ENCODE results near the gene SBF2. TPM values are rescaled to one million over a fixed set of nuclear protein-coding genes. Genes with fewer than 3 reads are reported as not detected.
"Not testable (repeated sequence)": the region's sequence is repeated elsewhere in the genome, so short reads cannot be mapped to it uniquely, and the experiment has no call there.

The SBF2 gene
- total RNA-seq, 2 donors from 2014 or later, result 13.4 to 28.8 TPM

GRCh38 chr11:10044618-10045017, 249.4 kb downstream of the SBF2 start:
- Mint-ChIP-seq H3K36me3 (ENCODE audit: insufficient read depth in 2 of 2) (peaks cover 3 to 10% of the 10 kb centered on the region in 2 donors), H3K27ac (no peak overlapping the region)
- DNase-seq, result peak; percentile 3 to 8

GRCh38 chr11:10042699-10043098, 251.3 kb downstream of the SBF2 start:
- Mint-ChIP-seq H3K4me3 (peak overlapping the region in 1 of 2 donors; percentile 53), H3K4me1 (ENCODE audit: low read depth) (no peaks in the 10 kb centered on the region), H3K27ac (no peak overlapping the region), H3K9me3 (peaks cover 3 to 6% of the 10 kb centered on the region in 2 donors), H3K27me3 (ENCODE audit: low read depth) (no peaks in the 10 kb centered on the region), H3K36me3 (ENCODE audit: insufficient read depth in 2 of 2) (peaks cover 3 to 10% of the 10 kb centered on the region in 2 donors)
- no peak for DNase-seq
- no peak for ATAC-seq (replicated peaks in 1 of 2)

More at GRCh38 chr11:10044618-10045017, 249.4 kb downstream of the SBF2 start:
- Mint-ChIP-seq H3K27me3 (ENCODE audit: low read depth) (no peaks in the 10 kb centered on the region), H3K9me3 (peaks cover 3 to 8% of the 10 kb centered on the region in 2 donors), H3K4me1 (ENCODE audit: low read depth) (no peaks in the 10 kb centered on the region), H3K4me3 (no peak overlapping the region)
- ATAC-seq (replicated peaks in 1 of 2), result peak; percentile 29 to 57

- Mint-ChIP-seq H3K27ac (no peak overlapping the region), H3K9me3 (peaks cover 3 to 5% of the 10 kb centered on the region in 2 donors), H3K4me3 (no peak overlapping the region), H3K4me1 (ENCODE audit: low read depth) (no peaks in the 10 kb centered on the region), H3K36me3 (ENCODE audit: insufficient read depth in 2 of 2) (peaks cover 3 to 10% of the 10 kb centered on the region in 2 donors), H3K27me3 (ENCODE audit: low read depth) (no peaks in the 10 kb centered on the region)
- ATAC-seq (replicated peaks in 1 of 2) (no peak), DNase-seq (no peak)
Measured at GRCh38 chr11:10041748-10042446, 252.1 kb downstream of the SBF2 start.

- Mint-ChIP-seq H3K9me3 (peaks cover 3 to 4% of the 10 kb centered on the region in 2 donors), H3K27me3 (ENCODE audit: low read depth) (no peaks in the 10 kb centered on the region), H3K4me3 (no peak overlapping the region), H3K4me1 (ENCODE audit: low read depth) (no peaks in the 10 kb centered on the region), H3K36me3 (ENCODE audit: insufficient read depth in 2 of 2) (peaks cover 3 to 10% of the 10 kb centered on the region in 2 donors), H3K27ac (no peak overlapping the region)
- ATAC-seq (replicated peaks in 1 of 2) (no peak), DNase-seq (no peak)
Measured at GRCh38 chr11:10041332-10041731, 252.7 kb downstream of the SBF2 start.

- Mint-ChIP-seq H3K27ac (no peak overlapping the region), H3K9me3 (no peaks in the 10 kb centered on the region), H3K27me3 (ENCODE audit: low read depth) (no peaks in the 10 kb centered on the region), H3K4me3 (no peak overlapping the region), H3K36me3 (ENCODE audit: insufficient read depth in 2 of 2) (peaks cover 4 to 8% of the 10 kb centered on the region in 2 donors), H3K4me1 (ENCODE audit: low read depth) (no peaks in the 10 kb centered on the region)
- ATAC-seq (replicated peaks in 1 of 2) (no peak), DNase-seq (no peak)
Measured at GRCh38 chr11:10038521-10039302, 255.3 kb downstream of the SBF2 start.

- H3K36me3 Mint-ChIP-seq (ENCODE audit: insufficient read depth in 2 of 2); ATAC-seq (replicated peaks in 1 of 2); H3K27ac Mint-ChIP-seq; H3K9me3 Mint-ChIP-seq; H3K4me3 Mint-ChIP-seq; DNase-seq; H3K27me3 Mint-ChIP-seq (ENCODE audit: low read depth); H3K4me1 Mint-ChIP-seq (ENCODE audit: low read depth): not testable (repeated sequence)
Measured at GRCh38 chr11:10035932-10036331, 258.1 kb downstream of the SBF2 start.

GRCh38 chr11:10032935-10033334, 261.1 kb downstream of the SBF2 start:
- Mint-ChIP-seq H3K36me3 (ENCODE audit: insufficient read depth in 2 of 2) (peaks cover 1 to 4% of the 10 kb centered on the region in 2 donors), H3K27ac (no peak overlapping the region), H3K9me3 (no peaks in the 10 kb centered on the region), H3K4me3 (no peak overlapping the region), H3K27me3 (ENCODE audit: low read depth) (no peaks in the 10 kb centered on the region), H3K4me1 (ENCODE audit: low read depth) (no peaks in the 10 kb centered on the region)
- no peak for DNase-seq
- no peak for ATAC-seq (replicated peaks in 1 of 2)

- ATAC-seq (replicated peaks in 1 of 2), result no peak
- Mint-ChIP-seq H3K4me3 (no peak overlapping the region), H3K36me3 (ENCODE audit: insufficient read depth in 2 of 2) (peaks cover 0 to 2% of the 10 kb centered on the region in 2 donors), H3K4me1 (ENCODE audit: low read depth) (no peaks in the 10 kb centered on the region), H3K27me3 (ENCODE audit: low read depth) (no peaks in the 10 kb centered on the region), H3K9me3 (no peaks in the 10 kb centered on the region), H3K27ac (no peak overlapping the region)
- DNase-seq, result no peak
Measured at GRCh38 chr11:10030122-10030490, 263.9 kb downstream of the SBF2 start.

- Mint-ChIP-seq H3K4me3 (no peak overlapping the region), H3K27ac (no peak overlapping the region), H3K9me3 (no peaks in the 10 kb centered on the region), H3K4me1 (ENCODE audit: low read depth) (no peaks in the 10 kb centered on the region), H3K36me3 (ENCODE audit: insufficient read depth in 2 of 2) (peaks cover 0 to 2% of the 10 kb centered on the region in 2 donors), H3K27me3 (ENCODE audit: low read depth) (no peaks in the 10 kb centered on the region)
- DNase-seq, result no peak
- no peak for ATAC-seq (replicated peaks in 1 of 2)
Measured at GRCh38 chr11:10029386-10030121, 264.5 kb downstream of the SBF2 start.

GRCh38 chr11:10026514-10026913, 267.5 kb downstream of the SBF2 start:
- no peak for ATAC-seq (replicated peaks in 1 of 2)
- H3K4me3 Mint-ChIP-seq, result no peak overlapping the region
- no peak overlapping the region for H3K27ac Mint-ChIP-seq
- H3K27me3 Mint-ChIP-seq (ENCODE audit: low read depth), result no peaks in the 10 kb centered on the region
- no peak for DNase-seq
- peaks cover 0 to 2% of the 10 kb centered on the region in 2 donors for H3K36me3 Mint-ChIP-seq (ENCODE audit: insufficient read depth in 2 of 2)
- H3K9me3 Mint-ChIP-seq, result no peaks in the 10 kb centered on the region
- peaks cover 4% of the 10 kb centered on the region for H3K4me1 Mint-ChIP-seq (ENCODE audit: low read depth)

GRCh38 chr11:10023212-10023611, 270.8 kb downstream of the SBF2 start:
- no peak for DNase-seq
- Mint-ChIP-seq H3K27me3 (ENCODE audit: low read depth) (no peaks in the 10 kb centered on the region), H3K36me3 (ENCODE audit: insufficient read depth in 2 of 2) (peaks cover 0 to 2% of the 10 kb centered on the region in 2 donors), H3K9me3 (no peaks in the 10 kb centered on the region), H3K4me3 (no peak overlapping the region), H3K4me1 (ENCODE audit: low read depth) (peaks cover 15% of the 10 kb centered on the region), H3K27ac (no peak overlapping the region)
- no peak for ATAC-seq (replicated peaks in 1 of 2)

- Mint-ChIP-seq H3K9me3 (no peaks in the 10 kb centered on the region), H3K4me3 (no peak overlapping the region), H3K36me3 (ENCODE audit: insufficient read depth in 2 of 2) (peaks cover 0 to 2% of the 10 kb centered on the region in 2 donors), H3K27ac (no peak overlapping the region), H3K4me1 (ENCODE audit: low read depth) (peaks cover 15% of the 10 kb centered on the region), H3K27me3 (ENCODE audit: low read depth) (no peaks in the 10 kb centered on the region)
- DNase-seq (no peak), ATAC-seq (replicated peaks in 1 of 2) (no peak)
Measured at GRCh38 chr11:10022764-10023163, 271.3 kb downstream of the SBF2 start.

- H3K4me3 Mint-ChIP-seq, result no peak overlapping the region
- no peak for ATAC-seq (replicated peaks in 1 of 2)
- no peak for DNase-seq
- no peaks in the 10 kb centered on the region for H3K36me3 Mint-ChIP-seq (ENCODE audit: insufficient read depth in 2 of 2)
- peaks cover 15% of the 10 kb centered on the region for H3K4me1 Mint-ChIP-seq (ENCODE audit: low read depth)
- H3K9me3 Mint-ChIP-seq, result no peaks in the 10 kb centered on the region
- no peaks in the 10 kb centered on the region for H3K27me3 Mint-ChIP-seq (ENCODE audit: low read depth)
- no peak overlapping the region for H3K27ac Mint-ChIP-seq
Measured at GRCh38 chr11:10021563-10021962, 272.5 kb downstream of the SBF2 start.
